ENCODE results near the gene LAG3.

DNA sequence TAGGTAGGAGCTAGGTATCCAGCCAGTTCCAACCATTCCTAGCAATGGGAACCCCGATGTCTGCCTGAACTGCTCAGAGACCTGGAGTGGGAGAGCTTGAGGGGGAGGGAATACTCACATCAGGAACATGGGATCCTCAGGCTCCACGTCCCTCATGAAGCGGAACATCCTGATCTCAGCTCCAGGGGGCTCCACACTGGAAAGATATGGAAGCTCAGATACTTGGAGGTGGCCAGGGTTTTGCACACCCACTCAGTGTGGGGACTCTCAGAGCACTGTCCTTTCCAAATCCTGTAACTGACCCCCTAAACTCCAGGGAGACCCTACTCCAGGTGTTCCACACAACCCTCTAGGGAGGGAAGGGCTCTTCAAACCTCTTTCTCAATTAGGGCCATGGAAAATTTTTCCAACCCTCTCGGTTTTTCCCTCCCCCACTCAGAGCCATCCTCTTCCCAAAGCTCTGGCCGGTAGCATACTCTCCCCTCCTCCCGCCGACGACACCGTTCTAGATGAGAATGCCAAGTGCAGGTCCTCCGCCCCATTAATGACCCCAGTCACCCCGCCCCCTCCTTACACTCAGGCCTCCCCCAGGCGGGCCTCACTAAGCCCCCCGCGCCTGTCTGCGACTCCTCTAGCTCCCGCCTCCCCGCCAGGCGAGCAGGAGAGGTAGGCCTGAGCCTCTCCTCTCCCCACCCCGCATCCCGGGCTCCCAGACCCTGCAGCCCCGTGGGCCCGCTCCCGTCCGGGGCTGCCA lies 20.0 kb upstream of the LAG3 start:
- TF ChIP-seq, protein P1, sequence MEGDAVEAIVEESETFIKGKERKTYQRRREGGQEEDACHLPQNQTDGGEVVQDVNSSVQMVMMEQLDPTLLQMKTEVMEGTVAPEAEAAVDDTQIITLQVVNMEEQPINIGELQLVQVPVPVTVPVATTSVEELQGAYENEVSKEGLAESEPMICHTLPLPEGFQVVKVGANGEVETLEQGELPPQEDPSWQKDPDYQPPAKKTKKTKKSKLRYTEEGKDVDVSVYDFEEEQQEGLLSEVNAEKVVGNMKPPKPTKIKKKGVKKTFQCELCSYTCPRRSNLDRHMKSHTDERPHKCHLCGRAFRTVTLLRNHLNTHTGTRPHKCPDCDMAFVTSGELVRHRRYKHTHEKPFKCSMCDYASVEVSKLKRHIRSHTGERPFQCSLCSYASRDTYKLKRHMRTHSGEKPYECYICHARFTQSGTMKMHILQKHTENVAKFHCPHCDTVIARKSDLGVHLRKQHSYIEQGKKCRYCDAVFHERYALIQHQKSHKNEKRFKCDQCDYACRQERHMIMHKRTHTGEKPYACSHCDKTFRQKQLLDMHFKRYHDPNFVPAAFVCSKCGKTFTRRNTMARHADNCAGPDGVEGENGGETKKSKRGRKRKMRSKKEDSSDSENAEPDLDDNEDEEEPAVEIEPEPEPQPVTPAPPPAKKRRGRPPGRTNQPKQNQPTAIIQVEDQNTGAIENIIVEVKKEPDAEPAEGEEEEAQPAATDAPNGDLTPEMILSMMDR (IDR thresholded peaks at IDR 0.05) = peak in 3 of 5 experiments; percentile 11 to 20 (median 15)
- TF ChIP-seq POLR2A (IDR thresholded peaks at IDR 0.05) (no peak), EP300 (IDR thresholded peaks at IDR 0.05) (no peak)
